NCI-H748 (cell line): ENCODE results near the gene FSTL4.
"Not testable (repeated sequence)": the region's sequence is repeated elsewhere in the genome, so short reads cannot be mapped to it uniquely, and the experiment has no call there.

Experiments
- DNase-seq: peaks from one replicate; lab custom pipeline; 2025; ENCODE audit not compliant: unreplicated experiment; lab: John Stamatoyannopoulos, UW

The FSTL4 gene

DNA sequence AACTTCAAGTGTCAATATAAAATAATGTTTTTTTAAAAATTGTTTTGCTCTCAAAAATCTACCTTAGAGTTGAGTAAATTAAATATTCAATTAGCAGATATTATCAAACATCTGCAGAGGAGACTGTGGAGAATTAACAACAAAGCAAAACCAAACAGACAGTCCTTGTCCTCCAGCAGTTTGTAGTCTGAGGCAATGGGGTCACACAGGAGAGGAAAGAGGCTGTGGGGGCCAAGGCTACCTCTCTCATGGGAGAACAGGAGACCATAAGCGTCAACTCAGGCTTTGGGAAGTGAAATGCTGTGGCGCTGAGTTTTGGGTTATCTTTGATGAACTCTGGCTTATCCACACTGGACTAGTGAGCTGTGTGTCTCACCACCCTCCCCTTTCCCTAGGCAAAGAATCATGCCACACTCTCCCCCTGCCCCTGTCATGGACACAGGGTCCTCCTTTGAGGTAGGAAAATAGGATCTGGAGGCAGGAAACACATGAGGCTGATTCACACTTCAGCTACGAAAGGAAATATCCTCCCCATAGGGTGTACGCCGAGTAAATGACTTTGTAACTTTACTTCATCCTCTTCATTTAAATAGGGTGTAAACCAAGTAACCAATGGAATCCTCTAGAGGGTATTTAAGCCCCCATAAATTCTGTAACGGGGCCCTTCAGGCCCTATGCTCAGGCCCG lies 152.7 kb downstream of the FSTL4 start:
- DNase-seq, result no peak

DNA sequence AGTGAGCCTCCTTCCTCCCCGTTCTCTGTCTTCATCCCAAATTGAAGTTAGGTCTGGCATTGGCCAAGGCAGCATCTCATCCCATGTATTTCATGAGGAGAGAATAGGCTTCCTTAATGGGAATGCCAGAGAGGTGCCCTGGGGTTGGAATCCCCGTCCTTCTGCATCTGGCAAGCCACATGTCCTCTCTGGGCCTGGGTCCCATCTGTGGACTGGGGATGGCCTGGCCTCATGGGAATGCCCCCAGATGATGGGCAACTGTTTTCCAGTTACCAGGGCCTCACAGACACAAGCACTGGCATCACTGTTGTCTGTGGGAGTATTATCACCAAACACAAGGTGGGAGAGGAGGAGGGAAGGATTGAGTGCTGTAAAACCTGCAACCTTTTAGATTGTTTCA lies 153.9 kb downstream of the FSTL4 start:
- no peak for DNase-seq

- DNase-seq, result no peak
Observed at GRCh38 chr5:133457439-133458355, 154.6 kb downstream of the FSTL4 start.

DNA sequence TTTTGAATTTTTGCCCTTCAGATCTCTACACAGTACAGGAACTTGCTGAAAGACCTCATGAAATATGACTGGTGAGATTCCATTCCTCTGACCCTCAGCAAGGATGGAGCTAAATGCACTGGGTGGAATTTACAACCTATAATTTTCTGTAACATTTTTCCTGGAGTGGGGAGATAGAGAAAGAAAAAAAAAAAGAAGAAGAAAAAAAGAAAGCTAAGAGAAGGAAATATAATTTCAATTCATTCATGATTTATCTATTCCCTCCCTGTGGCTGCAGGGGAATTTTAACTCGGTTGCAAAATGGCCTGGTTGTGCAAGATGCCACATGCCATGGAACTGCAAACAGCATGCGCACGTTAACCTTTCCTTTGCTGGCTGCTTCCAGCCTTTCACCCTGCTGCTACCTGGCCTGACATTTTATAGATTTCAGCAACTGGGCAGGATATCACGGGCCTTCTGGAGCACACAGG lies 155.4 kb downstream of the FSTL4 start:
- no peak for DNase-seq

GRCh38 chr5:133455676-133456075 lies 156.7 kb downstream of the FSTL4 start:
- DNase-seq, result no peak

GRCh38 chr5:133454442-133454841 lies 157.9 kb downstream of the FSTL4 start:
- no peak for DNase-seq

GRCh38 chr5:133453831-133454230 lies 158.5 kb downstream of the FSTL4 start:
- no peak for DNase-seq

- no peak for DNase-seq
Observed at GRCh38 chr5:133453084-133453780, 159.1 kb downstream of the FSTL4 start.

GRCh38 chr5:133451926-133452325 lies 160.4 kb downstream of the FSTL4 start:
- DNase-seq, result no peak

GRCh38 chr5:133450286-133450685 lies 162.1 kb downstream of the FSTL4 start:
- no peak for DNase-seq

DNA sequence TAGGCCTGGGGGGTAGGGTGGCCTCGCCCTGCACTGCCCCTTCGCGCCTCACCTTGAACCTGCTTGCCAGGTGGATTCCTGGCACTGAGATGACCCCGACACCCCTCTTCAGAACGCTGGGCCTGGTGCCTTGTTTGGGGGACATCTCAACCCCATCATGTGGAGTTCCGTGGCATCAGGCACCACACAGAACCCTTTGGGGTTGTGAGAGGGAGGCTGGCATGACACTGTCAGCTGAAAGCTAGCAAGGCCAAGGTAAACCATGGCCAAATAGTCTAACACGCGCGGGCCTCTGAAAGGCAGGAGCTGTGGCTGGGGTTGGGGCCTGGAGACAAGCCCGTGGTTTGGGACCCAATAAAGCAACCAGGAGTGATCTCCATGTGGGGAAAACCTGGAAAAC lies 163.2 kb downstream of the FSTL4 start:
- no peak for DNase-seq

GRCh38 chr5:133446440-133446839 lies 165.9 kb downstream of the FSTL4 start:
- DNase-seq, result no peak

DNA sequence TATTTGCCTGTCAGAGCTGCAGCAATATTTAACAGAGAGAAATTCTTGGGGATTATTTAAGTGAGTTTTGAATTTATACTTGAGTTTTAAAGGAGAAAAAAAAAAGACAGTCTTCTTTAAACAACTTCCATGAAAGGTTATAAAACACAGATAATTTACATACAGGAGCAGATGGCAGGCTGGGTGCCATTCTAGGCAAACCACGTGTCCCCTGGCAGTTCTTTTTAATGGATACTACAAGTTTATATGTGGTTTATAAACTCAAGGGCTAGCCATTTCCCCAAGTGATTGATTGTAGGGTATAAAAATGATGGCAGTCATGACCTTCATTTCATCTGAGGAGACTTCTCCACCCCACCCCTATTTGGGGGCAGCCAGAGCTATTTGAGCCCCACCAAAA lies 166.6 kb downstream of the FSTL4 start:
- DNase-seq, result no peak

- not testable (repeated sequence) for DNase-seq
Observed at GRCh38 chr5:133445204-133445603, 167.1 kb downstream of the FSTL4 start.

GRCh38 chr5:133444711-133445110 lies 167.6 kb downstream of the FSTL4 start:
- DNase-seq, result no peak

DNA sequence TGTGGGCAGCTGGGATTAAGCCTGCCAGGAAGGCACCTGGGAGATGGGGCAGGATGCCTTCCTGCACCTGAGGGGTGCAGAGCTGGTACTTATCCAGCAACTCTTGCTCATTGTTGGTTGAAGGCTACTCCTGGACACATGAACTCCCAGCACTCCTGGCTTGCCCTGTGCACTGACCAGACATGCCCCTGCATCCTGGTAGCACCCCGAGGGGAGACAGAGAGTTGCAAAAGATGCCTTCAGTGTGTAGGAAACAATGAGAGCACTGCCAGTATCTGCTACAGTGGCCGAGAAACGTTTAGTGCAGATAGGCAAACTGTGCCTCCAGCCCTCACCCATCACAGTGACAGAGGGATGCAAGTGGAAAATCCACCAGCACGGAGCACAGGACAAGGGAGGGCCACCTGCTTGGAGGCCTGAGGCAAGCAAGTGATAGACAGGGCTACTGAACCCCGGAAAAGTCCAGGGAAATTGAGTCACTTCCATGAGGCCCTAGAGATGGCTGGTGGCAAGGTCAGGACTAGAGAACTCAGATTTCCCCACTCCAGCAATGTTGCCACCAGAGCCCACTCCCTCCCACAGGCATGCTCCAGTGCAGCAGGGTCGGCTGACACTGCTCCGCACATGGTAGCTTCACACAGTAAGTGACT lies 171.1 kb downstream of the FSTL4 start:
- DNase-seq, result no peak

DNA sequence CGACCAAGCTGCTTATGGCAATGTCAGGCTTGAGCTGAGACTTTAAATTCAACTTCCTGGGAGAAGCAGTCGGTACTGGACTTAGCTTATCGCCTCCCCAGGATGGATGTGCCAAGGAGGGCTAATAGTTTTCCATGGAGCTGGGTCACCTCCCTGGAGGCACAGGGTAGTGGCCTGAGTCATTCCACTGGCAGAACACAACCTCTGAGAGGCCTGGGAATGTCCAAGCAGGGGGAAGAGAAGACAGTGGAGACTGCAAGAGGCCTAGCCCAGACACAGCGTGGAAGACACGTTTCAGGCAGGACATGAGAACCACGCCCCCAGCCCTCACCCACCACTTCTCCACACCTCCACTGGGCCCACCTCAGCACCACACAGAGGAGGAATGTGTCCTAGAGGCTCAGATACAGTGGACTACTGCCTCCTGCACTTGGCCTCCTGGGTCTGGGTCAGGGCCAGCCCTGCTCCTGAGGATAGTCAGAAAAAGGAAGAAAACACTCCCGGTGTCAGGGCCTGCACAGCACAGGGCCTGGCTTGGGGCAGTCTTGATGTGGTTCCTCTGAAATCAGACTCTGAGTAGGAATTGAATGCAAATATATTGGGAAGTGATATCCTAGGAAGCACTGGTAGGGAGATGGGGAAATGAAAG lies 171.8 kb downstream of the FSTL4 start:
- DNase-seq, result no peak

GRCh38 chr5:133439859-133440258 lies 172.5 kb downstream of the FSTL4 start:
- DNase-seq, result peak; percentile 24

GRCh38 chr5:133438487-133438886 lies 173.9 kb downstream of the FSTL4 start:
- no peak for DNase-seq

DNA sequence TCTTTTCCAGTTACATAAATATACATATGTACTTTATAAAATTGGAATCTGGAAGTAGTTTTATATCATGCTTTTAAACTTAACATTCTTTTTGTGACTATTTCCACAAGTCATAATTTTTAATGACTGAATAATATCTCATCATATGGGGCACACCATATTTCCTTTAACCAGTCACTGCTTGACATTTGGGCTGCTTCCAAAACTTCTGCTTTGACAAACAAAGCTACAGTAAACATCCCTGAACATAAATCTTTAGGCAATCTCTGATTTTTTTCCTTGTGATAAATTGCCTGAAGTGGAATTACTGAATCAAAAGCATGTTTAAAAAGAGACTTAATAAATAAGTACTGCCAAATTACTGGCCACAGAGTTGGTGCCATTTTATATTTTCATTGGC lies 178.0 kb downstream of the FSTL4 start:
- DNase-seq, result no peak

DNA sequence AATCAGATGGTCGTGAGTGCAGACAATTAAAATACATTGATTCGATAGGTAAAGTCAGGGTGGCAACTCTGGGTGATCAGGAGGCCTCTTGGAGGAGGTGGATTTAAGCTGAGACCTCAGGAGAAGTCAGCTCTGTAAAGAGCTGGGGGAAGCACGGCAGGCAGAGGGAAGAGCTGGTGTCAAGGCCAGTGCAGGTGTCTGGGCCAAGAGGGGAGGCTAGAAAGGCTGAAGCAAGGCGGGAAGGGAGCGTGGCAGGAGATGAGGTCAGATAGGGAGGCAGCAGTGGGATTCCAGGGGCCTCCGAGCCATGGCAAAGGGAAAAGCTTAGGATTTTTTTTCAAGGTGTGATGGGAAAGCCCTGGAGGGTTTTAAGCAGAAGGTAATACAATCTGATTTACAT lies 178.7 kb downstream of the FSTL4 start:
- no peak for DNase-seq
